Dermis microvascular lymphatic vessel endothelial cell (primary cell): ENCODE measurements around the gene CFAP65. TPM values are rescaled to one million over a fixed set of nuclear protein-coding genes. Genes with fewer than 3 reads are reported as not detected.
A peak's percentile ranks its signal among the peaks of the same experiment; 100 is the strongest.

Experiments used
- DNase-seq, 2 donors: peaks; one replicate each; pipeline versions ENCODE4 v3.0.0 to v3.0.0-alpha.2; 2010; ENCODE audit warnings: low read depth in 2 of 2
- total RNA-seq: library from RNA; depleted of rRNA; stranded (reverse); fragments of >200 nt; gene quantifications from 2 replicates; pipeline ENCODE4 v1.2.1, GENCODE V29; 2014

The CFAP65 gene
- total RNA-seq, 1 donor from 2014 or later, result not detected

DNA sequence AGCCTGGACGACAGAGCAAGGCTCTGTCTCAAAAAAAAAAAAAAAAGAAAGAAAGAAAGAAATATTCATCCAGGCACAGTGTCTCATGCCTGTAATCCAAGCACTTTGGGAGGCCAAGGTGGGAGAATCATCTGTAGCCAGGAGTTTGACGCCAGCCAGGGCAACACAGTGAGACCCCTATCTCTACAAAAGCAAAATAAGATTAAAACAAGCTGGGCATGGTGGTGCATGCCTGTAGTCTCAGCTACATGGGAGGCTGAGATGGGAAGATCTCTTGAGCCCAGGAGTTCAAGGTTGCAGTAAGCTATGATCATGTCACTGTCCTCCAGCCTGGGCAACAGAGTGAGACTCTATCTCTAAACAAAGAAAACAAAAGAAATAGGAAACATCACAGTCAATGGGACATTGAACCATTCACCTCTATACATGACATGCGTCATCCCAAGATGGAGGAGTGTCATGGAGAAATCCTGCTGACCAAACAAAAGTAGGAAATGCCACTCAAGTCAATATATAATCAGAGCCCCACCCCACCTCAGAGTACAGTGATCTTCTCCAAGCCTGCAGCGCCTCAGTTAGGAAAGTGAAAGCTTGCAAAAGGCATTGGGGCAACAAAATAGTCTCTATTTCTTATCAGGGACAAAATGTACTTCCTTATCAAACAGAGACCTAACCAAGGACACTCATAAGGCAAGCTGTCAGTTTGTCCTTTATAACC, 66.1 kb downstream of the CFAP65 start:
- no peak for DNase-seq

GRCh38 chr2:218970894-218971293, 70.4 kb downstream of the CFAP65 start:
- DNase-seq, result no peak

DNA sequence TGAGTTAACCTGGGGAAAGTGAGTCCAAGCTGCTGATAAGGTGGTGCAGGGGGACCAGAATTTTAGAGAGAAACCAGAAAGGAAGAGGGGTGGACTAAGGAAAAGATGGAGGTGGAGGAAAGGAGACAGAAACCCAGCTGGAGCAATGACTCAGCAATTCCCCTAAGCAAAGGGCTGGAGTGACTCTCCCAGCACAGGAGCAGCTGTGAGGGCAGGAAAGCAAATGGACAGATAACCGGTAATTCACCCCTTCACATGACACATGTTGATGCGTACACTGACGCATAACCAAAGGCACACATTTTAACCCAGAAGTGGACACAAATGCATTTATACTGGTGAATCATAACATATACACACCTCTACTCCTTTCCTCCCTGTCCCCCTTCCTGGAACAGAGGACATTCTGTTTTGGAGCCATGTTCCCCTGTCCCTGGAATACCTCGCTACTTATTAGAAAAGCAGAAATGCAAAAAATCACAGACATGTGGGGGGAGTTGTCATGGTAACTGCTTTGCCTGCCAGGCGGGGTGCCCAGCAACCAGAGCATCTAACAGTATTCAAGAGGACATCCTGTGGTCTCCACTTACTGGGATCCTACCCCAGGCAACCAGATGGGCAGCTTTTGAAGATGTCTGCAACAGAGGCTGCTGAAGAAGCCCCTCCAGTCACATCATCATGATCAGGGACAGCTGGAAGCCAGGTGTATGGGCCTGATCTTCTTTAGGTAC, 77.1 kb downstream of the CFAP65 start:
- DNase-seq, result no peak

GRCh38 chr2:218963601-218964000, 77.7 kb downstream of the CFAP65 start:
- no peak for DNase-seq

GRCh38 chr2:218962859-218963492, 78.3 kb downstream of the CFAP65 start:
- peak in 1 of 2 donors; percentile 49 for DNase-seq

DNA sequence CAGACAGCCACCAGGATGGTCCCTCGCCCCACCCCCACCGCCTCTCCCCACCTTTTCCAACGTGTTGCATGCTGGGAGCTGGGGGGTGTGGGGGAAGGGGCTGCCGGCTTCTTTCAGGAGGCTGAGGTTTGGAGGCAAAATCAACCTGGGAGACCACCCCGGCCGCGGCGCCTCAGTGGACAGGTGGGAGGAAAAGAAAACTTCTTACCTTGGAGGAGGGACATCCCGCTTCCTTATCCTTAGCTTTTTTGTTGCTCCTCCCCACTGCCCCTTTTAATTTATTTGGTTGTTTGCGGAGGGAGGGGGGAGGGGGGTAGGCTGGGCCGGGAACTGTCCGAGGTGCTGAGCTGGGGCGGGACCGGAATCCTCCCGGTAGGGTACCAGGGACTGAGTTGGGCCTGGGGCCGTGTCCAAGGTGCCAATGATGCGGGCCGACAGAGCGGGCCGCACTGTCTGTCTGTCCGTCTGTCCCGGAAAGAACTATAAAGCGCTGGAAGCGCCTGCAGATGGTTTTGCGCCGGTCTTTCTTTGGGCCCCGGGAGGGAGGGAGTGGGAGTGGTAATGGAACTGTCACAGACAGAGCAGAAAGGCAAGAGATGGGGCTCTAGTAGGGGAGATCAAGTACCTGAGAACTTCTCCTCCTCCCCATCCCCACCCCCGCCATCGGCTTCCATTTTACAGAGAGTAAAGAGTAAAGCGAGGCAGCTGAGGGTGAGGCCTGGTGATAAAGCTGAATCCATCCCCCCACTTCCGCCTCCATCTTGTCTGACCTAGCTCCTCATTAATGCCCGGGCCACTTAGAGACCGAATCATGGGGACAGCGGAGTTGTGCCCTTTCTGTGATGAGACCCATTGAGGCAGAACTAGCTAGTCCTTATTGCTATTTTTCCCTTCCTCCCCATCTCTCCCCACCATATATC, 79.4 kb downstream of the CFAP65 start:
- no peak for DNase-seq

DNA sequence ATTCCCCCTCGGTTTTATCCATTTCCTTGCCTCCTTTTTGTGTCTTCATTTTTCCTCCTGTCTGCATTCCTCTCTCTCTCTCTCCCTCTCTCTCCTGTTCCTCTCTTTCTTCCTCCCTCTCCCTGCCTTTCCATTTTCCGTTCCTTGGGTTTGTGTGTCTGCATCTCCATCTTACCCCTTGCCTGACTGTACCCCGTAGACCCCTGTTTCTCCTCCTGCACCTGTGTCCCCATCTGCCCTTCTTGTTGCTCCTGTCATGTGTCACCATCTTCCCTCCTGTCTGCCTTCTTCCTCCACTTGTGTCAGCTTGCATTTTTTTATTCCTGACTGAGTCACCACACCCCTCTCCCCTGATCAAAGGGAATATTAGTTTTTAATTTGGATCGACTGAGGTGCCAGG, 80.1 kb downstream of the CFAP65 start:
- no peak for DNase-seq

GRCh38 chr2:218960309-218961165, 80.8 kb downstream of the CFAP65 start:
- DNase-seq, result no peak

GRCh38 chr2:218959761-218960308, 81.5 kb downstream of the CFAP65 start:
- DNase-seq, result no peak

DNA sequence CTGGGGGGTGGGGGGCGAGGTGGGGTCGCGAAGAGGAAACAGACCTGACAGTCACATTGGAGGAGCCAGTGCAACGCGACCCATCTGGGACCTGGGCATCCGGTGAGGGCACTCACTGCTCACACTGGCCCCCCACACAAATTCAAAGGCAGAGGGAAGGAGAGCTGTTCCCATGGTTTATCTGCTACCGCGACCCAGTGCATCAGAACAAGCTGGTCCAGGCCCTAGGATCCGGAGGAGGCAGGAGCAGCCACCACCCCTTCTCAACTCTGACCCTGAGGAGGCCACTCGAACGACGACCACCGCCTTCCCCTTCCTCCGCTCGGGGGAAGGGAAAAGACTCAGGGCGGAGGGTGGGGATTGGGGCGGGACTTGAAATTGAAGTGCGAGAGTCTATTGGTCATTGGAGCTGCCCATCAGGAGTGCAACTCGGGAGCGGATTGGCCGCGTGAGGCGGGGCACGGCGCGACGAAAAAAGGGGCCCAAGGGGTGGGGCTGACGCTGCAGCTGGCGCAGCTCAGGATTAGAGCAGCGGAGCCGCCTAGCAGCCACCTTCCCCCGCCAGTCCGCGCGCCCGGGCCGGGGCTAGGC, 82.1 kb downstream of the CFAP65 start, which contains the start of gene CDK5R2:
TSS of gene CDK5R2 (plus strand) at position 526 of the 591 bp plus-strand sequence. CDS start 155 bp downstream, outside the sequence.
- peak; percentile 52 to 73 for DNase-seq

- DNase-seq, result no peak
Measured at GRCh38 chr2:218958276-218958675, 83.0 kb downstream of the CFAP65 start.

DNA sequence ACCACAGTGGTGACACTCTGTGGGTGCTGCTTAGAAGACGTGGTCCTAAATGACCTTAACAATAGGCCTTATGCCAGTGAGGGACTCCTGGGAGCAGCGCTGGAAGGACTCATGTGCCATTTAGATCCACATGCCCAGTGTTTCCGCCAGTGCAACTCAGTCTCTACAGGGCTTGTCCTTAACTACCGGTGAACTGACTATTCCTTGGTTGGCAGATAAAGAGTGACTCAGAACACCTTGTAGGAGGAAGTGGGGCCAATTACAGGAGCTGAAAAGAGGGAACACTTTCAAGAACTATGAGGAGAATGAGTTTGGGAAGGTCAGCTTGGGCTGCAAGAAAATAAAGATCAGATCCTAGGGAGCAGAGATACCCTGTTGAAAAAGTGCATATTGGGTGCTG, 83.6 kb downstream of the CFAP65 start:
- no peak for DNase-seq

GRCh38 chr2:218956039-218956438, 85.3 kb downstream of the CFAP65 start:
- DNase-seq, result no peak

DNA sequence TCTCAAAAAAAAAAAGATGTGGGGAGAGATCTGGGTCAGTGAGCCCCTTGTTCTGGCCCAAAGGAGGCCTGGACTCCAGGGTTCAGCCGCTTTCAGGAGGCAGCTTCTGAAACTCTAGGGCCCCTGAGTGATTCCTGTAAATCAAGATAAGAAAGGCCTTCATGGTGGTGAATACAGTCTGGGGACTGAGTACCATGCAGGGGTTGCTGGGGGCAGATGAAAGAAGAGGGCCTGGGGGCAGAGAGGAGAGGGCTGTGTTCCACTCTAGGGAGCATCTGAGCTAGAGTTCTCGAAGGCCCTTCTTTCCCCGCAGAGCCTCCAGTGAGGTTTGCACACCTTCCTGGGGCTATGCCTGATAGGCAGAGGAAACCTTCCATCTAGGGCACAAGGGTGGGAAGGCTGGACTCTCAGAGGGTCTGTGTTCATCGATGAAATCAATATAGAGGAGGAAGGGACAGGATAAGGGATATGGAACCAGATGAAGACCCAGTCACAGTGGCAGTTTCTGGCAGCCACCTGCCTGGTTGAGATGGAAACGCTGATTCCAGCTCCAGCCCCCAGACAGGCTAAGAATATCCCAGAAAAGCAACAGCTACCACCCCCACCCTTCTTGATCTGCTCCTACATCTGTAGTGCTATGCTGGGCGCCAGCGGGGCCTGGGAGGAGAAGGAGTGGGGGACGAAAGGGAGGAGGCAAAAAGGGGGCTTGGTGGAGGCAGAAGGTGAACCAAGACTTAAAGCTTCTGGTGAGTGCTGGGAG, 86.6 kb downstream of the CFAP65 start:
- no peak for DNase-seq

GRCh38 chr2:218953366-218953954, 87.9 kb downstream of the CFAP65 start:
- DNase-seq, result no peak
